ENCODE measurements around the gene EEPD1. TPM values are rescaled to one million over a fixed set of nuclear protein-coding genes. Genes with fewer than 3 reads are reported as not detected.

The EEPD1 gene
- total RNA-seq, 2 donors from 2014 or later = 4.0 to 6.8 TPM

DNA sequence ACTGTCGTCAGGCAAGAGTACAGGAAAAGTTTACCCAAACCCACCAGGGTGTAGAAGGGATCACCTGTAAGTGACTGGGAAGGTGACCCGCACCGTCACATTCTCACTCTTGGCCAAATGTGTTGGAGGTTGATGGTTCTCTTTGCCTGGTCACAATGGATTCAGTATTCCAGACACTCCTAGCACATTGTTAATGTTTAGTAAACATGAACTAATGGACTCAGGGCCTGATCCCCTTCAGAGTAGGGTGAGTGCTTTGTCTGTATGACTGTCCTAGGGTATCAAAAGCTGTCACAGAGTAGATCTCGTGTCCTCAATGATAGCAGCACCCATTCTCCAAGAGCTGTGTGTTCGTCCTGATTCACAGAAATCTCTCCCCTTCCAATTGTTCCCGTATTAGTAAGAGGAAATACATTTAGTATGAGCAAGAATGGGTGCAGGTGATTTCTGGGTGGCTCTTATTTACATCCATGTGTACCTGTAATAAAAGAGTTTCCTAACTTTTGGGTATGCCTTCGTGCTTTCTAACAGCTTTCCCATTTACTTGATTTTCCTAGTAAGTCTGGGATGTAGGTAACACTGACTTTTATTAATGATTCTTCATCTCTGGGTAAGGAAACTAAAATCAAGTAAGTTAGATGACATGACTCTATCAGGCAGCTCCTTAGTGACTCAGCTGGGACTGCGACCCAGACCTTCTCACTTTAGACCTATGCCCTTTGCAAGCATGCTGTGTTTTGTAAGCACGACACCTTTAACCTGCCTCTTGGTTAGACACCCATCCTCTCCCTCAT lies 4.7 kb downstream of the EEPD1 start:
- no peak for TF ChIP-seq CTCF (IDR thresholded peaks at IDR 0.05)
- DNase-seq (ENCODE audit: low spot score) = no peak
- peaks cover 0 to 77% of the 10 kb centered on the region in 2 donors for H3K4me1 ChIP-seq
- no peaks in the 10 kb centered on the region for H3K27me3 ChIP-seq
- H3K4me3 ChIP-seq = no peak overlapping the region
- H3K27ac ChIP-seq = no peak overlapping the region
- no peaks in the 10 kb centered on the region for H3K36me3 ChIP-seq
- no peaks in the 10 kb centered on the region for H3K9me3 ChIP-seq

- Histone ChIP-seq H3K27me3 (no peaks in the 10 kb centered on the region), H3K4me3 (no peak overlapping the region), H3K36me3 (no peaks in the 10 kb centered on the region), H3K4me1 (peaks cover 0 to 77% of the 10 kb centered on the region in 2 donors), H3K27ac (no peak overlapping the region), H3K9me3 (no peaks in the 10 kb centered on the region)
- DNase-seq (ENCODE audit: low spot score) = no peak
- TF ChIP-seq CTCF (IDR thresholded peaks at IDR 0.05) = no peak
Measured at GRCh38 chr7:36158321-36158605, 5.2 kb downstream of the EEPD1 start.

DNA sequence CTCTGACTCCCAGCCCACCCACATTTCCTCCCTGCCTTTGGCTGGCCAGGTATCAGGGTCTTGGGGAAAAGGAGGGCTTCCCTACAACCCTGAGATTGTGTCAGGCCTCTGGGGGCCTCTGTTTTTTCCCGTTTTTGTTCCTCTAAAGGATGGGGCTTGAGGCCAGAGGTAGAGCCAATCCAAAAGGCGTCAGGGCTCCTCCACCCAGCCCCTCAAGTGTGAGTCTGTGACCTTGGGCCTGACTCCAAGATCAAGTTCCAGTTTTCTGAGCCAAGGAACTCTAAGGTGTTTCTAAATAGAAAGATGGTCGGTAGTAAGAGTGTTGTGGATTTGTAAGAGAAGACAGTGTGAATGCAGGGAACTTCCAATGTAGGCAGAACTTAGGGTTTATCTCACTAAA lies 6.6 kb downstream of the EEPD1 start:
- H3K9me3 ChIP-seq = no peaks in the 10 kb centered on the region
- TF ChIP-seq CTCF (IDR thresholded peaks at IDR 0.05) = no peak
- H3K27me3 ChIP-seq = no peaks in the 10 kb centered on the region
- H3K36me3 ChIP-seq = no peaks in the 10 kb centered on the region
- no peak overlapping the region for H3K27ac ChIP-seq
- no peak overlapping the region for H3K4me3 ChIP-seq
- no peak for DNase-seq (ENCODE audit: low spot score)
- peaks cover 0 to 65% of the 10 kb centered on the region in 2 donors for H3K4me1 ChIP-seq

DNA sequence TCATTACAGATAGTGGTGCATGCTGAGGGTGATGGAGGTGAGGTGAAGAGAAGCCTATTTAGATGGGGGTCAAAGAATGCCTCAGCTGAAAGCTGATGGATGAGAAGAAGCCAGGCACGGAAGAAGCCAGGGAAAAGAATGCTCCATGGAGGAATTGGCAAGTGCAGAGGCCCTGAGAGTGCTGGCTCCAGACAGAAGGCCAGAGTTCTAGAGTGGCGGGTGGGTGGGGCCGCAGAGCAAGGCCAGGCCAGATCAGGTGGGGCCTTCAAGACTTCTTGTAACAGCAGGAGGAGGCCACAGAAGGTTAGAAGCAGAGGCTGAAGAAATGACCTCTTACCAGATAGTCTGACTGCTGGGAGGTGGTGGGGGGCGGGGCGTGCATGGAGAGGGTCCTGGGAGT lies 7.3 kb downstream of the EEPD1 start:
- Histone ChIP-seq H3K27me3 (no peaks in the 10 kb centered on the region), H3K36me3 (no peaks in the 10 kb centered on the region), H3K27ac (no peak overlapping the region), H3K4me3 (no peak overlapping the region), H3K9me3 (no peaks in the 10 kb centered on the region), H3K4me1 (peaks cover 0 to 58% of the 10 kb centered on the region in 2 donors)
- no peak for DNase-seq (ENCODE audit: low spot score)
- no peak for TF ChIP-seq CTCF (IDR thresholded peaks at IDR 0.05)

DNA sequence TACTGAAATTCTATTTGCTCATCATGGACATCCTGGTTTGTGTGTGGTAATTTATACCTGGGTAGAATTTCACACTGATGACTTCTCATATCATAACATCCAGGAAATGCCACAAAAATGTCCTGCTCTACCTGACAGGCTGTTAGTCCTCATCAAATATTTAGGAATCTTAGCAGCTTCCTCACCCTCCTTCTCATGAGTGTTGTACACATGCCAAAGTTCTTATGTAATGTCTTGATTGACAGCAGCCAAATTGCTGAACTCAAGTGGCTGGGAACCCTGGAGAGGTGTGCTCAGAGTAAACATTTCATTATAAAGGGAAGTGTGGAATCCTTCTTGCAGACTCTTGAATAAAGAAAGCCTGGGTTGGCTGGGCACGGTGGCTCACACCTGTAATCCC lies 8.9 kb downstream of the EEPD1 start:
- H3K4me1 ChIP-seq = peaks cover 0 to 41% of the 10 kb centered on the region in 2 donors

More for the DNA sequence above, 8.9 kb downstream of the EEPD1 start:
- no peak for DNase-seq (ENCODE audit: low spot score)
- Histone ChIP-seq H3K27ac (no peak overlapping the region), H3K9me3 (no peaks in the 10 kb centered on the region), H3K4me3 (no peak overlapping the region), H3K27me3 (no peaks in the 10 kb centered on the region), H3K36me3 (no peaks in the 10 kb centered on the region)
- no peak for TF ChIP-seq CTCF (IDR thresholded peaks at IDR 0.05)

All from right atrium auricular region (tissue), 2 donors.